Stimulated activated naive CD4-positive, alpha-beta T cell treated with Interleukin-2 at 50 U/mL for 16 hours (primary cell): ENCODE results near the gene KIAA0319L.

Experiments
- DNase-seq: peaks from one replicate; lab custom pipeline; 2025; lab: John Stamatoyannopoulos, UW

KIAA0319L gene

GRCh38 chr1:35563166-35563565, 6.0 kb upstream of the KIAA0319L start:
- DNase-seq = no peak

DNA sequence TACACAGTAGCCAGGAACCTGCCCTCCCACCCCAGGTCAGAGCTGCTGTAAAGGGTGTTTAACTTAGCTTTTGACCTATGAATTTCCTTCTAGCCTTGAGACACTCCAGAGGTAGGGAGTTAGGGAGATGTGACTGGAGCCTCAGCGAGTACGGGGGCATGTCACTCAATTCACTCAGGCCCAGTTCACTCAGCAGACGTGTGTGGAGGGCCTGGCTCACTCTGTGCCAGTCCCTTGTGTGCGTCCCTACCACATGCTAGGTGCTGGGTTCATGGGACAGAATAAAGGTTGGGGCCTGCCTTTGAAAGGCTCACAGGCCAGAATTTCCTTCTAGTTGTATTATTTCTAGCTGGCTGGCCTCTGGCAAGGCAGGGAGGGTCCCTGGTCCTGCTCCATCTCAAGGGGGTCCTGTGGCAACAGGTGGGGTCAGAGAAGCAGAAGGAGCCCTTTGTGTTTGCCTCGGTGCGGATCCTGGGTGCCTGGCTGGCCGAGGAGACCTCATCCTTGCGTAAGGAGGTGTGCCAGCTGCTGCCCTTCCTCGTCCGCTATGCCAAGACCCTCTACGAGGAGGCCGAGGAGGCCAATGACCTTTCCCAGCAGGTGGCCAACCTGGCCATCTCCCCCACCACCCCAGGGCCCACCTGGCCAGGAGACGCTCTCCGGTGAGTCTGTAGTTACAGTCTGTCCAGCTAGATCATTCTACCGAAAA, 4.9 kb upstream of the KIAA0319L start:
- no peak for DNase-seq

DNA sequence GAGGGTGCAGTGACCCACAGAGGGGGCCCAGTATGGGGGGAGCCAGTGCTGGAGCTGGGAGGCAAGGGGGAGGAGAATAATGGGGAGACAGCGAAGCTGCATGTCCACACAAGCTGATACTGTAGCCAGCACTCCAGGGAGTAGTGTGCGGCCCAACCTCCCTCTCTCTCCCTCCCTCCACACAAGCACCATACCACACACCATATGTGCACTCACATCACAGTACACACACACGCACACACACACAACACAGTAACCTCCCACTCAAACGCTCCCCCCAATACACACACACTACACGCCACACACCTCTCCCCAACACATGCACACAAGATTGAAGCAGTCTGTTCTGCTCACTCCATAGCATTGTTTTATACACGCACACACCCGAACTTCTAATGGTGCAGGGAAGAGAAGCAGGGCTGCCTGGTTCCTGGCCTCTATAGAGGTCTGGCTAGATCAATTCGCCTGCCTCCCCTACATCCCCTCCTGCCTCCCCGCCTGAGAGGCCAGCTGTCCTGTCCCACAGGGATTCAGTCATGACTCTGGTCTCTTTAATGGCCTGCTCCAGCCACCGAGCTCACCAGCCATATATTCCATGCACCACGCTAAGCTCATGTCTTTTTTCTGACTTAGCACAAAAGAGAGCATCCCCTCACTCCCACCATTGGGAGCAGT, 4.2 kb upstream of the KIAA0319L start:
- DNase-seq = no peak

DNA sequence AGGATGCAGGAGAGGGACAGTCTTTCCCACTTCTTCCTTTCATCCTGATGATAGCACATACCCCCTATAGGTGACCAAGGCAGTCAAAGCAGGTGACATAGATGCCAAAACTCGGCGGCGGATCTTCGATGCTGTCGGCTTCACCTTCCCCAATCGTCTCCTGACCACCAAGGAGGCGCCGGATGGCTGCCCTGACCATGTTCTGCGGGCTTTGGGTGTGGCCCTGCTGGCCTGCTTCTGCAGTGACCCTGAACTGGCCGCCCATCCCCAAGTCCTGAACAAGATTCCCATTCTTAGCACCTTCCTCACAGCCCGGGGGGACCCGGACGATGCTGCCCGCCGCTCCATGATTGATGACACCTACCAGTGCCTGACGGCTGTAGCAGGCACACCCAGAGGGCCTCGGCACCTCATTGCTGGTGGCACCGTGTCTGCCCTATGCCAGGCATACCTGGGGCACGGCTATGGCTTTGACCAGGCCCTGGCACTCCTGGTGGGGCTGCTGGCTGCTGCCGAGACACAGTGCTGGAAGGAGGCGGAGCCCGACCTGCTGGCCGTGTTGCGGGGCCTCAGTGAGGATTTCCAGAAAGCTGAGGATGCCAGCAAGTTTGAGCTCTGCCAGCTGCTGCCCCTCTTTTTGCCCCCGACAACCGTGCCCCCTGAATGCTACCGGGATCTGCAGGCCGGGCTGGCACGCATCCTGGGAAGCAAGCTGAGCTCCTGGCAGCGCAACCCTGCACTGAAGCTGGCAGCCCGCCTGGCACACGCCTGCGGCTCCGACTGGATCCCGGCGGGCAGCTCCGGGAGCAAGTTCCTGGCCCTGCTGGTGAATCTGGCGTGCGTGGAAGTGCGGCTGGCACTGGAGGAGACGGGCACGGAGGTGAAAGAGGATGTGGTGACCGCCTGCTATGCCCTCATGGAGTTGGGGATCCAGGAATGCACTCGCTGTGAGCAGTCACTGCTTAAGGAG, 3.3 kb upstream of the KIAA0319L start:
- DNase-seq = no peak

DNA sequence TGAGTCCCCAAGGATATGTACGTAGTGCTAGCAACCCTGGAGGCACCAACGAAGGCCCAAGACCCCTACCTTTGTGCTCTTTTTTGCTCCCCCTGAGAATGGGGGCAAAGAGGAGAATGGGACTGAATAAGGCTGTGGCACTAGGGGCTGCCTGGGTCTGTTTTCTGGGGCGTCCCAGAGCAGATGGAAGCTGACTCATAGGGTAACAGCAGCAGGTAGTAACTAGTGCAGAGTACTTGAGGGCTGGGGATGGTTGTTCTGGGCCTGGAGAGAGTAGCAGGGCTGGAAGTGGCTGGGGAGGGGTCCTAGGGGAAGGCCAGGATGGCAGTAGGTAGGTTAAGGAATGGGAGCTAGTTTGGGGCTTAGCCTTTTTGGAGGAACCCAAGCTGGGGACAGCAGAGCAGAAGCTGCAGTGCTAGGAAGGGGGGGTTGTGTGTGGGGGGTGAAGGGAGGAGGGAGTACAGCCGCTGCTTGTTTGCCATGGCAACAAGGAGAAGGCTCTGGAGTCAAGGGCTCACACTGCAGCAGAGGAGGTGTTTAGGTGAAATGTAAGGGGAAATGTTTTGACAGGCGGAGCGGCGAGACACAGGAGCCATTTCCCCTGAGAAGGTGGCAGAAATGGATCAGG, 2.2 kb upstream of the KIAA0319L start:
- no peak for DNase-seq

GRCh38 chr1:35558374-35559316, 1.4 kb upstream of the KIAA0319L start:
- DNase-seq = no peak

- peak; percentile 97 for DNase-seq
These were observed 589 bp upstream of the KIAA0319L start, which contains the start of gene NCDN for GRCh38 chr1:35557611-35558373. NCDN (plus strand) TSS chr1:35557799; CDS start chr1:35558191, 392 bp downstream.

GRCh38 chr1:35556484-35557117, 602 bp downstream of the KIAA0319L start:
- DNase-seq = no peak

GRCh38 chr1:35555601-35556477, 1.4 kb downstream of the KIAA0319L start:
- DNase-seq = no peak

GRCh38 chr1:35555212-35555584, 2.0 kb downstream of the KIAA0319L start:
- DNase-seq = no peak

DNA sequence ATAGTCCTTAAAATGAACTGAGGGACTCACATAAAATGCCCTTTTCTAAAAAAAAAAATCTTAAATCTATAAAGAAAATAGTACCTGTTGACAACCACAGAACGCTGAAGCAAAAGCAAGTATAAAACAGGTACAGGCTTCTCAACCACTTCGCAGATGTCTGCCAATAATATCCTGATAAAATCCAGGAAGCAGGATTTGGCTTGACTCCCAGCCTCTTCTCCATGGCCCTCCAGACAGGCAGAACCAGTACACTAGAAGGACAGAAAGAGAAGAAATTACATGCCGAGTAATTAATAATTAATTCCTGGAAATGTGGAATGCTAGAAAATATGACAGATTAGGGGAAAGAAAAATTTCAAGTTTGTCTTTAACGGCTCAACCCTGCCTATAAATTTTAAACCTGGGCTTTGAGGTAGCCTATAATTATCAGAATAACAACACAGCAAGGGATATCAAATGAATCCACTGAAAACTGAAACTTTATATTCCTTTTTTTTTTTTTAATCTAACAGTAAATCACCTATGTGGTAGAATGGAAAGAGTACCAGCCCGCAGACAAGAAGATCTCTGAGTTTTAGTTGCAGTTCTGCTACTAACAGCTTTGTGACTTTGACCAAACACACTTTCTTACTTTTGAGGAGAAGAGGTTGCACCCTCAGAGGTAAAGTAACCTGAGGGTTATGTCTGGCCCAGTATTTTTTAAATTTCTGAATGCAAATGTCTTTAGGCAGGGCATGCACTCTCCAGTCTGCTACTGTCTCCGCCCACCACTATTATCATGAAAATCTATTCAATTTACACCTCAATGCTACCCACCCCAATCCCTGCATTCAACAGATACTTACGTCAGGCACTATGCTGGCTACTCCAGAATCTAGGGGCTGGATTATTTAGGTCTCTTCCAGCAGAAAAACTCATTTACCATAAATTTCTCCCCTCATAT, 2.7 kb downstream of the KIAA0319L start:
- DNase-seq = no peak

- no peak for DNase-seq
These were observed 3.4 kb downstream of the KIAA0319L start for GRCh38 chr1:35553851-35554250.

DNA sequence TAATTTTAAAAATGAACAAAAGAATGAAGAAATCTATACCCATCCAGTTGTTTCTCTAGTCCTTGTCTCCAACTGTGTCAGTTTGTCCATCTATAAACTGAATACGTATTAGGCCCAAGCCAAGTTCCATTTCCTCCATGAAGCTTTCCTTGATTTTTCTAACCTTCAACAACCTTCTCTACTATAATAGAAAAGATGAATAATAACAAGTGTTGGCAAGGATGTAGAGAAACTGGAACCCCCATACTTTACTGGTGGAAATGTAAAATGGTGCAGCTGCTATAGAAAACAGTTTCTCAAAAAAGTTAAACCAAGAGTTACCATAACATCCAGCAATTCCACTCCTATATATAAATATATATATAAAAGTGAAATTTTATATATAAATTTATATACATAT, 10.6 kb downstream of the KIAA0319L start:
- no peak for DNase-seq

GRCh38 chr1:35544976-35545375, 12.2 kb downstream of the KIAA0319L start:
- peak; percentile 28 for DNase-seq

DNA sequence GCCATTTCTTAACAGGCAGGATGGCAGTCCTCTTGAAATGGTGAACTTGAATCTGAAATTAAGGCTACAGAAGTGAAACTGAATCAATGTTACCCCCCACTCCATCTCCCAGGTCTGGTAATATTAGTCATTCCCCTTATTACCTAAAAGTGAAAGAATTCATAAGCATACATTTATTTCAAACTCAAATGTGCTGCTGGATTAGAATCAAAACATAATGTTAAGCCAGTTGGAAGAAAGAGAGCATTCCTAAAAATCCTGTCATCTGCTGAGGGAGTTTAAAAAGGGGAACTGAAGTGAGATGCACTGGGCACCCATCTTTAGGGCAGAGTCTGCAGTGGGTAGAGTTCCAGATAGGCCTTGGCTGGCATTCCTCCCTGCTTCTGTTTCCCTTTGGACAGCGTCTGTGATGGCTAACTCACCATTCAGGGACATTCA, 17.4 kb downstream of the KIAA0319L start:
- no peak for DNase-seq

DNA sequence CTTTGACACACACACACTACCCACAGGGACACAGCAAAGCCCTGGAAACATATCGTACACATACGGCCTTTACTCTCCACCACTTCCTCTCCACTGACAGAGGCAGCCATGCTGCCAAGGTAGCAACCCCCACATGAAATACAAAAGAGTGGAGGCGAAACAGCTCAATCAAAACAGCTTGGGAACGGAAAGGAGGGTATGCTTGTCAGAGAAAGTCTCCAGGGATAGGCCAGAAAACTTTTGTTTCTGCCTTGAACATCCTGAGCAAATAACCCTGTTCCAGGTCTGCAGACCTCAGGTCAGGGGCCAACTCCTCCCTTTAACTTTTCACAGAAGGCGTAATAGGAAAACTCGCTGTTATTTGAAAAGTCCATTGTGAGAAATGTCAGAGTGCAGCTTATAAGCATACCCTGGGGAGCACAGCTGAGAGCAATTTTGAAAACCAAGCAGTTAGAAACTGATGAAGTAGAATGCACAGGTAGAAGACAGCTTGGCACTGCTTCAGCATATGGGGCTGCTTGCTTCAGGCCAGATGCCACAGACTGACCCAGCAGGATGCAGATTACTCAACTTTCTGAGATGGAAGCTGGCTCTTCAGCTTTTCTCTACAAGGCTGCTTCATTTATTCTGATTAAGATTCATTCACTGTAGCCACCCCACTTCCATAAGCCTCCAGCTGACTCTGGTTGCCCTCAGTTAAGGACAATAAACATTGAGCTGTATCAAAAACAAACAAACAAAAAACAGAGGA, 18.0 kb downstream of the KIAA0319L start:
- DNase-seq = no peak

- DNase-seq = no peak
These were observed 19.4 kb downstream of the KIAA0319L start for GRCh38 chr1:35537806-35538205.
